Keratinocyte (primary cell): Measurements from ENCODE around the gene GNG14.

Source experiments
- EZH2 ChIP-seq: IDR thresholded peaks from one replicate; pipeline ENCODE4 v1.6.1; 2012; ENCODE audit warnings: inconsistent platforms, mild to moderate bottlenecking, low read length, moderate library complexity
- TF ChIP-seq, protein P1 (sequence below), 3 experiments: IDR thresholded peaks in 1 of 3; conservative IDR thresholded peaks in 1 of 3; optimal IDR thresholded peaks in 1 of 3; 2 replicates in 2 of 3; 3 replicates in 1 of 3; pipeline versions ENCODE3 to v1.5.1; 2011; ENCODE audit warnings: low read length in 3 of 3, mild to moderate bottlenecking in 3 of 3, moderate library complexity in 2 of 3, control low read depth in 1 of 3, inconsistent platforms in 1 of 3; ENCODE audit not compliant: insufficient read depth in 2 of 3; ENCODE audit errors: extremely low read depth in 1 of 3

DNA sequence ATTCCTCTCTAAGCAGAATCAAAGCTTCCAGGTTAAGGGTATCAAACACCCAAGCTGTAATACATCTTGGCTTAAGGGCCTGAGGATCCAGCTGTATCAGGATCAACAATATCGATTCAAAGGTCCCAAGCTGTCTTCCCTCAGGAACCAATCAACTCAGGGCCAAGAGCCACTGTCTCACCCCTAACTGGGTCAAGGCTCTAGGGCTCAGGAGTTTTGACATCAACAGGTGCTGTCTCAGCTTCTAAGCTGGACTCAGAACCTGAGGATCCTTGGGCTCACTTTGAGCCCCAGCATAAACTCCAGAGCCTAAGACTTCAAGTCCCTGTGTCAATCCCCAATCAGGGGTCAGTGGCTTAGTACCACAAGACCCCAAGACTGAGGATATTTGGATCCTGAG, 7.7 kb downstream of the GNG14 start:
- TF ChIP-seq, protein P1, sequence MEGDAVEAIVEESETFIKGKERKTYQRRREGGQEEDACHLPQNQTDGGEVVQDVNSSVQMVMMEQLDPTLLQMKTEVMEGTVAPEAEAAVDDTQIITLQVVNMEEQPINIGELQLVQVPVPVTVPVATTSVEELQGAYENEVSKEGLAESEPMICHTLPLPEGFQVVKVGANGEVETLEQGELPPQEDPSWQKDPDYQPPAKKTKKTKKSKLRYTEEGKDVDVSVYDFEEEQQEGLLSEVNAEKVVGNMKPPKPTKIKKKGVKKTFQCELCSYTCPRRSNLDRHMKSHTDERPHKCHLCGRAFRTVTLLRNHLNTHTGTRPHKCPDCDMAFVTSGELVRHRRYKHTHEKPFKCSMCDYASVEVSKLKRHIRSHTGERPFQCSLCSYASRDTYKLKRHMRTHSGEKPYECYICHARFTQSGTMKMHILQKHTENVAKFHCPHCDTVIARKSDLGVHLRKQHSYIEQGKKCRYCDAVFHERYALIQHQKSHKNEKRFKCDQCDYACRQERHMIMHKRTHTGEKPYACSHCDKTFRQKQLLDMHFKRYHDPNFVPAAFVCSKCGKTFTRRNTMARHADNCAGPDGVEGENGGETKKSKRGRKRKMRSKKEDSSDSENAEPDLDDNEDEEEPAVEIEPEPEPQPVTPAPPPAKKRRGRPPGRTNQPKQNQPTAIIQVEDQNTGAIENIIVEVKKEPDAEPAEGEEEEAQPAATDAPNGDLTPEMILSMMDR (optimal IDR thresholded peaks at IDR 0.05 in 1 of 3, IDR thresholded peaks at IDR 0.05 in 1 of 3, conservative IDR thresholded peaks at IDR 0.05 in 1 of 3; ENCODE audit: extremely low read depth in 1 of 3, insufficient read depth in 2 of 3, low read length in 3 of 3) = no peak
- no peak for TF ChIP-seq EZH2
